CD4-positive, alpha-beta T cell treated with Interleukin-21 for 1 hour (primary cell): ENCODE measurements around the gene HLA-C.
"Not testable (repeated sequence)": the region's sequence is repeated elsewhere in the genome, so short reads cannot be mapped to it uniquely, and the experiment has no call there.

ENCODE experiments used
- DNase-seq: peaks from one replicate; pipeline ENCODE4 v3.0.0-alpha.2; 2020

Gene HLA-C

DNA sequence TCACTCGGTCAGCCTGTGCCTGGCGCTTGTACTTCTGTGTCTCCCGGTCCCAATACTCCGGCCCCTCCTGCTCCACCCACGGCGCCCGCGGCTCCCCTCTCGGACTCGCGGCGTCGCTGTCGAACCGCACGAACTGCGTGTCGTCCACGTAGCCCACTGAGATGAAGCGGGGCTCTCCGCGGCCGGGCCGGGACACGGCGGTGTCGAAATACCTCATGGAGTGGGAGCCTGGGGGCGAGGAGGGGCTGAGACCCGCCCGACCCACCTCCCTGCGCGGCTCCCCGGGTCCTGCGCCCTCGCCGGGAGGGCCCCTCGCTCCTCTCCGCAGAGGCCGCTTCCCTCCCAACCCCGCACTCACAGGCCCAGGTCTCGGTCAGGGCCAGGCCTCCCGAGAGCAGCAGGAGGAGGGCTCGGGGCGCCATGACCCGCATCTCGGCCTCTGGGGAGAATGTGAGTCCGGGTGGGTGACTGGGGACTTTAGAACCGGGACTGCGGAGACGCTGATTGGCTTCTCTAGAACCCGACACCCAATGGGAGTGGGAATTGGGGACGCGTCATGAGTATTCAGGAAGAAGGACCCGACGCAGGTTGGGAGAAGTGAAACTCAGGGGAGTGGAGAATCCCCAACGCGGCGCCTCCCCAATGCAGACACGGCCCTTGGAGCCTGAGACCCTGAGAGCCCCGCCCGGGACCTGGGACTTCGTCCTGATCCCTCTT, at the start of gene HLA-C:
Gene HLA-C, minus strand, starts transcription at position 452 of the 717 bp plus-strand sequence. Its CDS starts 21 bp downstream, at position 431.
- peak; percentile 98 for DNase-seq

DNA sequence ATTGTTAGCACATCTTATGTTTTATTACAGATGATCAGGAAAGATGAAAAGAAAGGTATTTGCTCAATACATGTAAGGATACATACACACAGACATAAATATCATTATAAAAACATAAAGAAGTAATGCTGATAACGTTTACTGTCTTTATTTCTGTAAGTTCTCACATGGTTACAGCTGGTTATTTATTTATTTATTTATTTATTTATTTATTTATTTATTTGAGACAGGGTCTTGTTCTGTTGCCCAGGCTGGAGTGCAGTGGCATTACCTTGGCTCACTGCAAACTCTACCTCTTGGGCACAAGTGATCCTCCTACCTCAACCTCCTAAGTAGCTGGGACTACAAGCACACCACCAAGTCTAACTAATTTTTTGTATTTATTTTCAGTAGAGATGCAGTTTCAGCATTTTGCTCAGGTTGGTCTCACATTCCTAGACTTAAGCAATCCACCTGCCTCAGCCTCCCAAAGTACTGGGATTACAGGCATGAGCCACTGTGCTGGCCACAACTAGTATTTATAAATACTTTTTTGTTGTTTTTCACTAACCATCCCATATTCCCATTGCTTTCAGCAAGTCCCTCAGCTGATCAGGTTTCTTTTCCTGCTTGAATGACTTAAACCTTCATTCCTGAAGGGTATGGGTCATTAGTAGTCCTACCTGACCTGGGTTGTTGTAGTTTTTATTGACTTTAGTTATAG, 49.3 kb upstream of the HLA-C start:
- DNase-seq: no peak

DNA sequence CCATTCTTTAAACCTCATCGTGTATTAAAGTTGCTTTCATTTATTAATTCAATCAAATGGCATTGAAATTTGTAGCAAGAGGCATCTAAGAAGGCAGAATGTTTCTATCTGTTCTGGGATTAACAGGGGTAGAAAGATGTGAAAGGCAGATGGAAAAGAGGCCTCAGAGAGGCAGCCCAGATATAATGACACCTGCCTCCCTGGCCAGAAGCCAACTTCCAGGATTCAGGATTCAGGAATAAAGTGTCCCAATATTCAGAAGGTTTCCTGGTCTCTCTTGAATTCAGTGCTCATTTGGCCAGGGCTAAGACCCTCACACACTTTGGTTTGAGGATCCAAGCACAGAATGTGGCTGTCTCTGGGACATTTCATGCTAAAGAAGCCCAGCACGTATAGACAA, 45.1 kb upstream of the HLA-C start:
- DNase-seq: no peak

DNA sequence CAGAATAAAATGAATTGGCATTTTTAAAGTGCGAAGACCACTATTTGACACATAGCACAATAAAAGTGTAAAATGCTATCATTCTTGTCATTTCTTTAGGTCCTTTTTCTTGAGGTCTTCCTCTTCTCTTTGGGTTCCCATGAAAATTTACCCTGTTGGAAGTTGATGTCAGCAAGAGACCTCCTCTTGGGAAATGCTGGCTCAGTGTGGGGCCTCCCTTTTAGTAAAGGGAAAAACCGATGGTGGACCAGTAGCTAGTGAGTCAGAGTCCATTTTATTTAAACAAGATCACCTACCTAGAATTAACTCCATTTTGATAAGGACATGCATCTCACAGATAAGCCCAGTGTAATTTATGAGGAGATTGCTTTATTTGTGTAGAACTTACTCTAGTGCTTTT, 37.7 kb upstream of the HLA-C start:
- DNase-seq: no peak

DNA sequence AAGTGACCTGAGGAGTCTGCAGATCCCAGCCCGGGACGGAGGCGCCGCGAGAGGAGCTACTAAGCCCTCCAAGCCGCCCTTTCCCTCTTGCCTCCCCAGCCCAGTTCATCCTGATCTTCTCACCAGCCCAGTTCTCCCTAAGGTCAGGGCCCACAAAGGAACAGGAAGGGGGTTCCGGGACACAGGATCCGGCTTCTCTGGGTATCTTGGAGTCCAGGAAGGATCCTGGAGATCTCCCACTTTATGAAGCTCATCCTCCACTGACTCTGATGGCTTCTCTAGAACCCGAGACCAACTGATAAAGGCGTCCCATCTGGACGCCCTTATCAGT, 36.9 kb upstream of the HLA-C start:
- no peak for DNase-seq

DNA sequence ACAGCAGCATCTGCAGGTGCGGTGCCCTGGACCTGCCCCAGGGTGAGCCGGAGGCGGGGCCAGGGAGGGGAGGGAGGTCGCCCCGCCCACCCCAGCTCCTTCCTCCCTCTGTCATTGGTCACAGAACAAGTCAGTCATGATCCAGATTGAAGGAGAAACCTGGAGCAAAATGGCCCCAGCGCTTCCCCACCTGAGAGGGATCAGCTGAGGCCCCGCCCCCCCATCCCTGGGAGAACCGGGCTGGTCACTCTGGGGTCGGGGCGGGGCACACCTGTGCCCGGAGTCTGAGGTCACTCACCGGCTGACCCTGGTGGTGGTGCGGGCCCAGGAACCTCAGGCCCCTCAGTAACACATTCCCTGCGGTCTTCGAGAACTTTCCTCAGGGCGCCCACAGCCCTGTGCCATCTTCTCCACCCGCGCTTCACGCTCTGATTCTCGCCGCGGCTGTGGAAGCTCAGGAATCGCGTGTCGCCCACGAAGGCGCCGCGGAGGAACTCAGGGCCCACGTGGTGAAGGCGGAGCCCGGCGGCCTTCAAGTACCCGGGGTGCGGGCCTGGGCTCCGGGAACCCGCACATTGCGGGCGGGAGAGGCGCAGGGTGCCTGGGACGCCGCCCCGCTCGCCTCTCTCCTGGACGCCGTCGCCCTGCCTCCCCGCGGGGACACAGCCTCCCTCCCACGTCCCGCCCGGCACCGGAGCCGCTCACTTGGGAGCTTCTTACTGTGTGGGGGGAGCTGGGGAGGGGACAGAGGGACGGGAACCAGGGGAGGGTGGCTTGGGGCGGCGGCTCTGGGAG, 36.4 kb upstream of the HLA-C start:
- DNase-seq: peak; percentile 73

DNA sequence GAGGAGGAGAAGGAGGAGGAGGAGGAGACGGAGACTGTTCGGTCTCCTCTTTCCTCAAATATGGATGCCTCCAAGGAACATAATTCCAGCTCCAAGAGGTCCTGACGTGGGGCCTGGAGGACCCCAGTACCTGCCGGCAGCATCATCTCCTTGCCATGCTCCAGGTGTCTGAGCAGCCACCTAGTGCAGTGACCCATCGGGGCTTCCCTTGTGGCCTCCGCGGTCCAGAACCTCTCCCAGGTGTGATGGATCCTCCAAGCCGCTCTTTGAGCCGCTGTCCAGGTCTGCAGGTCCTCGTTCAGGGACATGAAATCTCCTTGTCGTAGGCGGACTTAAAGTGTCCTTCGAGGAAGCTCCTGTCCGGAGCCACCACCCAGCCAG, 35.8 kb upstream of the HLA-C start:
- DNase-seq: no peak

DNA sequence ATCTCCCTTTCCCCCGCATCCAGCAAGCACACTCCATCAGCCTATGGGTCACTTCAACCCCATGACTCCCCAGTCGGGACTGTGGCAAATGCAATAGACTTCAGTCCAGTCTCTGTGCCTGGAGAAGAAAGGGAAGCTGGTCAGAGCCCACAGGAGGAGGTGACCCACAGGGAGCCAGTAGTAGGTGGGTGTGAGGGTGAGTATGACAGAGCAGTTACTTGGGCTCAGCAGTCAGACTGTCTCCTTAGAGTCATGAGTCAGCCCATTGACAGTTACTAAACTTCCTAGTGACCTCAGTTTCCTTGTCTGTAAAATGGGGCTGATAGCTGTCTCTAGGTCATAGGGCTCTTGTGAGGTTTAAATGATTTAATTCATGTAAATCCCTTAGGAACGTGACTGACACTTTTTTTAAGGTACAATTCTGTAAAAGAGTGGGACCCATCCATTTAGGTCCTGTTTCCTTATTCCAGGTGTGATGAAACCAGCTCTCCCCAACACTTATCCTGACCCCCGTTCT, 33.9 kb upstream of the HLA-C start:
- no peak for DNase-seq

DNA sequence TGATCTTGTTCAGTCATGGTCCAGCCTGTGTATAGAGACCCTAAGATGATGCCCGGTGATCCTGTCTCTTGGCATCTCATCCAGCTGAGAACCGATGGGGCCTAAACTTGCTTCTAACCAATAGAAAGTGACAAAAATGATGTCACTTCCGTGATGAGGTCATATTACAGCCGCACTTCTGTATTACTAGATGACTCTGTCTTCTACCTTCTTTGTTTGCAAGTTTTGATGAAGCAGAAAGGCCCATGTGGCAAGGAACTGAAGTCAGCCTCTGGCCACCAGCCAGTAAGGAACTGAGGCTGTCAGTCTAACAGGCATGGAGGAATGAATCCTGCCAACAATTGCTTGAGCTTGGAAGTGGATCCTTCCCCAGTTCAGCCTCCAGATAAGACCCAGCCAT, 32.8 kb upstream of the HLA-C start:
- no peak for DNase-seq

DNA sequence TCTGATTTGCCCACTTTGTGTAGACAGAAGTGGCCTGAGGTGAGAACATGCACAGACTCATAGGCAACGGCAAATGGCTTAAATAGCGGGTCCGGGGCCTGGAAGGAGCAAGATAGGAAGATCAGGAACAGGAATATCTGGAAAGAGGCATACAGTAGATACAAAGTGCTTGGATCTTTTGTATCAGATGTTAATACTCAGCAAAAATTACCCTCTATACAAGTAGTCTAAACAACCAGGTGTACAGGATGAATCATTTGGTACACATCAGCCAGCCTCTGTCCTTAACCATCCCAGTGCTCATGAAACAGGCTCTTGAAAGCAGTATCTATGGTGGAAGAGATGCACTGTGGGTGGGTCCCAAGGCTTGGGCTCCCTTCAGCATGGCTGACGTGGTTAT, 28.9 kb upstream of the HLA-C start:
- no peak for DNase-seq

DNA sequence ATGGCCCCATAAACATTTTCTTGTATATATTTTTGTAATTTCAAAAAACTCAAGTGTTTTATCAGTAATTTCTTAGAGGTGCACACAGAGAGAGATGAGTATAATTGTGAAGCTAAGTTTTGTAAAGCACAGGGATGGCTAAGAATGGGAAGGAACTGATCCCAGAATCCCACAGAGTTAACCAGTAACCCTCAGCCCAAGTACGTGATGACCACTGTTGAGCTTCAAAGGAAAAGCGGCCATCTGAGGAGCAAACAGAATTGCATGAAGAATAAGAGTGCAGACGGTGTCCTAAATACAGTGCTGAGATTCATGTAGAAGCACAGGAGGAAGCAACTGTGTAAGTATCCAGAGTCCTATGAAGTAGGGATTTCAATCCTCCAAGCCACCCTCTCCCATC, 28.1 kb upstream of the HLA-C start:
- DNase-seq: no peak

DNA sequence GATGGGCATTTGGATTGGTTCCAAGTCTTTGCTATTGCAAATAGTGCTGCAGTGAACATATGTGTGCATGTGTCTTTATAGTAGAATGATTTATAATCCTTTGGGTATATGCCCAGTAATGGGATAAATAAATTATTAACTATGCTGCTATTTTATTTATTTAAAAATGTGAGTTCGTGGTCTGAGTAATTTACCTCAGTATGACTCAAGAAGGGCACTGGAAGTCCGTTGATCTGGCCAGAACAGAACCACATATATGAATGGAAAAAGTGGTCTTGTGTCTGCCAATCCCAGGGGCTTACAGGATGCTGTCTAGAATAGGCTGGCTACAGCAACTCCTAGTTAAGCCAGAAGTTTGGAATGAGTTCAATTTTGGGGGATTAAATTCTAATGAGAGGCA, 27.6 kb upstream of the HLA-C start:
- no peak for DNase-seq

DNA sequence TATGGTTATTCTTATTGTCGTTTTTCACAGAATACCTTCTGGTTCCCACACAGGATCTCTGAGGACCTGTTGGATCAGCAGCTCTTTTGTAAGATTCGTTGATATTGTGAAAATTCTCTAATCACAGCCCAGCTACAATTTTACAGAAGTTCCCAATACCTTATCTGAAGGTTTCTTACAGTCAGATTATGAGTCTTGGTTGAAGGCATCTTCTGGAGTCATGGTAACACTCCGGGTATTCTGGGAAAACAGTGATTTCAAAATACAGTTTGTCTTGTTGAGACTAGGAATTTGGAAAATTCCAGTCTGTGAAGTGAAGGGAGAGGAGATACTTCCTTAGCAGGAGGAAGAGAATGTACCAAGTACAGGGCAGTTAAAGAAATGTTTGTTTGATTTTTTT, 22.2 kb upstream of the HLA-C start:
- DNase-seq: no peak

DNA sequence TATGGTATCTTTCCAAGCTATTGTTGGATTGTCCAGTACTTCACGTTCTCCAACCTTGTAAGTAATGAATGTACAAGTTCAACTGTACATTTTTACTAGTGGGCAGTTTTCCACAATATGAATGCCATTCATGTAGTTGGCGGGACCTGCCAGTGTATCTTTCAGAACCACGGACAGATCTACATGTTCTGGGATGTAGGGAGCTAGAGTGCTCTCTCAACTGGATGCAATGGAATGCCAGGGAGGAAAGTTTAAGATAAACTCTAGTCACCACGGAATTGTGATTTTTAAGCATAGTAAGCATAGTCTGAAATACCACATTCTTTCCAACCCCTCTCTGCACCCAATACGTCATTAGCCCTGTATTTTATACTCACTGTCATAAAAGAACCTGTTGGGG, 21.5 kb upstream of the HLA-C start:
- DNase-seq: no peak

DNA sequence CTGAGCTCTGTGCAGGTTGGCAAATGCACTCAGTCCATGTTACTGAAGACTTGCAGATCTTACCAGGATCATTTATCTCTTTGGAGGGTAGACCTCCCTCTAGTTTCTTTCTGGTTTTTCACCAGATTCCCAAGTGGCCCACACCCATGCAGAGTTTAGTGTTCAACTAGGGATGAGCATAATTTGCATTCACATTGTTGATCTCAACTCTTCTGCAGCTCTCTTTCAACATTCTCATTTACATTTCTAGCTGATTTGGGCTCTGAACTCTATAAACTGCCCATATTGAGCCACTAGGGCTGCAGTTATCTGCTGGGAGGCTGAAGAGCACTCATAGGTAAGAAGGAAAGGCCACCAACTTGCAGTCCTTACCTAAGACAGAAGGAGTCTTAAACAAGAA, 17.9 kb upstream of the HLA-C start:
- DNase-seq: no peak

DNA sequence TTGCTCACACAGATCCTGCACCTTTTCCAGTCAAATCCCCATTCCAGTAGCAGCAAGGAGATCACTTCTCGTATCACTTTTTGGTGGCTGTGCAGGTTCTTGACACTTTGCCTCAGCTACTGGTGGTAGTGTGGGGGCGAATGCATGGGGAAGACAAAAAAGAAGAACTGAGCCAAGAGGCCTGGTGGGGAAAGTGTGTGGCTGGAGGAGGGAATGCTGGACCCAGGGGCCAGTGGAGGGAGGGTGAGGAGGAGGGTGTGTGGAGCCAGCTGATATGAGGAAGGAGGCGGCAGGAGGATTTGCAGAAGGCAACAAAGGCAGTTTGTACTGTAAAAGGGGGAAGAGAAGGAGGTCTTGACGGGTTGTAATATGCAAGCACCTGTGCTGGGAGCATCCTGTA, 15.7 kb upstream of the HLA-C start:
- no peak for DNase-seq

DNA sequence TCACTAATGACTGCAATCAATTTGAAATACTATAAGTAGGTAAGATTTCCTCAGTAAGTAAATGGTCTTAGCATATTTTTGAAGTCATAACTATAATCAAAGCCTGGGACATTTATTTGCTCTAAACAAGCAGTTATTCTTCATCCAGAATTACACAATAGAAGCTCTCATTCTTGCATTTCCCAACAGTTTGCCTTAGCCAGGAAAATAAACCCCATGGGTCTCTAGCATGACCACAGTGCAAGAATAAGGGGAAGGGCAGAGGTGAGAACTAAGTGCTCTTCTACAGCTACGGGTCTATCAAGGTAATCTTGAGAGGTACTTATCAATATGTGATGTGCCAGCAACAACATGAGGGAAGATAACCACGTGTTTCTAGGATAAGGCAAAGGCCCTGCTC, 14.1 kb upstream of the HLA-C start:
- no peak for DNase-seq

DNA sequence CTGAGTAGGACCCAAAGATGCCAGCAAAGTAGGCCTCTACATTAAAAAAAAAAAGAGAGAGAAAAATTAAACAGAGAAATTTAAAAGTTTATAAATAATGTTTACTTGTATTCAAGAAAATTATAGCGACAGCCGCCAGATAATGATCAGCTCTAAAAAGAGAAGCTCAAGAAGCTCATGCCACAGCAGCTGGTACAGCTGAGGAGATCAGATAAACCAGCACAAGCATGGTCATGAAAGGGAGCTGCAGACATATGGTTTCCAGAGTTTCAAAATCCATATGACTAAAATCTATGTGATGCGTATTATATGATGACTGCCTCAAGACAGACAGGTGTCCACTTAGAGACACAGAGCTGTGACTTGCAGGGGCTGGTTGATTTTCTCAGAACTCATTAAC, 13.6 kb upstream of the HLA-C start:
- no peak for DNase-seq

DNA sequence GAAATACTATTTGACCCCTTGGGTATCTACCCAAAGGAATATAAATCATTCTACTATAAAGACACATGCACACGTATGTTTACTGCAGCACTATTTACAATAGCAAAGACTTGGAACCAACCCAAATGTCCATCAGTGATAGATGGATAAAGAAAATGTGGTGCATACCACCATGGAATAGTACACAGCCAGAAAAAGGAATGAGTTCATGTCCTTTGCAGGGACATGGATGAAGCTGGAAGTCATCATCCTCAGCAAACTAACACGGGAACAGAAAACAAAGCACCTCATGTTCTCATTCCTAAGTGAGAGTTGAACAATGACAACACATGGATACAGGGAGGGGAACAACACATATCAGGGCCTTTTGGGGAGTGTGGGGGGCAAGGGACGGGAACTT, 7.8 kb upstream of the HLA-C start:
- not testable (repeated sequence) for DNase-seq

DNA sequence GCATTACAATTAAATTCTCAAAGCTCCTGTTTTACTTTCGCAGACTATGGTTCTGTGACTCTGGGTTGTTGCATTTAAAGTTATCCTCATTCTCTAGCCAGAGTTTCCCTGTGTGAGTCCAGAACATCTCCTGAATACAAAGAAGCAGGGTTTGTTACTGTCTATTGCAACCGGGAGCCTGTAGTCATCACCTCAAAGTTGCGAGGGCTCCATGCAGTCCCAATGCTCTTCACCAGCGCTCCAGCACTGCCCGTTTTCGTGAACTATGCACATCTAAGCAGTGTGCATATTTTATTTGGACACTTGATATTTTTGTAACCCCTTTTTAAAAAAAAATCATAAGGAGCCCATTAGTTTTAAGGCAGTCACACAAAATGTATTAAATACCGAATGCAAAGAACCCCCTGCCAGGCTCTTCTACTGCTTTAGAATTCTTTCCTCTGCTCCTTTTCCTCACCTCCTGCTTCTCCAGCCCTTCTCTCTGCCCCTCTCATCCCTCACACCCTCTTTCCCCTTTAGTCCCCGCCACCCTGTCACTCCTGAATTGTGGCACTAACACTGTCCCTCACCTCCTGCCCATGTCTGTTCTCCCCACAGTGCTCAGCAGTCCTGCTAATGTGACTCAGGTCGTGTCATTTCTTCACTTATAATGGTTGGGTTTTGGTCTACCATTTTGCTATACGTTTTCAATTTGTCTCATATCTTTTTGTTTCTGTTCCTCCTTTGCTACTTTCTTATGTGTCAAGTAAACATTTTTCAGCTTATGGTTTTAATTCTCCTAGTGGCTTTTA, 1.1 kb upstream of the HLA-C start:
- DNase-seq: peak; percentile 39

DNA sequence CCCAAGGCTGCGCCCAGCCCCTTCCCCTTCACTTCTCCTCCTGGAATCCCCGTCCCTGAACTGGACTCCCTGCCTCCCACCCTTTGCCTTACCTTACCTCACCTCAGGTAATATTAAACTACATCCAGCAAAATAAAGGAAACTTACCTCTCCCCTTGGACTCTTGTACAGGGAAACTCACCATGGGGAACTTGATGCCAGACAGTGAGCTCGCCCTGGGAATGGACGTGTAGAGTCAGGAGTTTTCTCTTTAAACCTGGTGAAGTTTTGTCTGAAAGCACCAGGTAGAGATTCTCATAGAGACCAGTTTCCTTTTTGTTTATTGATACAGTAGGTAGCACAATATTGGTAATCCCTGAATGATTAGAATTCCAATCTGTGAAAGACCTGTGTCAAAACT, 544 bp upstream of the HLA-C start:
- peak; percentile 42 for DNase-seq

DNA sequence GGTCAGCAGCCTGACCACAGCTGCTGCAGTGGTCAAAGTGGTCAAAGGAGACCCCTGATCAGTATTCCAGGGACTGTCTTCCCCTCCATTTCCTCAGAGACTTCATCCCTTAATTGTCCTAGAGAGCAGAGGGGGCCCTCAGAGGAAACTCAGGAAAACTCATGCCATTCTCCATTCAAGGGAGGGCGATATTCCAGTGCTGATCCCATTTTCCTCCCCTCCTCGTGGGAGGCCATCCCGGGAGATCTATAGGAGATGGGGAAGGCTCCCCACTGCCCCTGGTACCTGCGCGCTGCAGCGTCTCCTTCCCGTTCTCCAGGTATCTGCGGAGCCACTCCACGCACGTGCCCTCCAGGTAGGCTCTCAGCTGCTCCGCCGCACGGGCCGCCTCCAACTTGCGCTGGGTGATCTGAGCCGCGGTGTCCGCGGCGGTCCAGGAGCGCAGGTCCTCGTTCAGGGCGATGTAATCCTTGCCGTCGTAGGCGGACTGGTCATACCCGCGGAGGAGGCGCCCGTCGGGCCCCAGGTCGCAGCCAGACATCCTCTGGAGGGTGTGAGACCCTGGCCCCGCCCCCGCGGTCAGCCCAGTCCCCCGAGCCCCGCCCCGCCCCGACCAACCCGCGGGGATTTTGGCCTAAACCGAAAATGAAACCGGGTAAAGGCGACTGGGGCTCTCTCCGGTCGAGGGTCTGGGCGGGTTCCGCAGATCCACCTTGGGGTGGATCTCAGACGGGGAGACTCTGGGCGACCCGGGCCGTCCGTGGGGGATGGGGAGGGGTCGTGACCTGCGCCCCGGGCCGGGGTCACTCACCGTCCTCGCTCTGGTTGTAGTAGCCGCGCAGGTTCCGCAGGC, 878 bp downstream of the HLA-C start:
- DNase-seq: peak; percentile 87
